NCI-H526 (cell line): ENCODE measurements around the gene EYS.
A peak's percentile ranks its signal among the peaks of the same experiment; 100 is the strongest.
"Not testable (repeated sequence)": the region's sequence is repeated elsewhere in the genome, so short reads cannot be mapped to it uniquely, and the experiment has no call there.

Experiments used
- DNase-seq, 2 experiments: peaks; one replicate each; lab custom pipeline; 2025; lab: John Stamatoyannopoulos, UW

The EYS gene

GRCh38 chr6:63819831-63820230 lies 1887.2 kb downstream of the EYS start:
- DNase-seq: no peak

- DNase-seq: no peak
Measured at GRCh38 chr6:63817492-63818050, 1889.5 kb downstream of the EYS start.

DNA sequence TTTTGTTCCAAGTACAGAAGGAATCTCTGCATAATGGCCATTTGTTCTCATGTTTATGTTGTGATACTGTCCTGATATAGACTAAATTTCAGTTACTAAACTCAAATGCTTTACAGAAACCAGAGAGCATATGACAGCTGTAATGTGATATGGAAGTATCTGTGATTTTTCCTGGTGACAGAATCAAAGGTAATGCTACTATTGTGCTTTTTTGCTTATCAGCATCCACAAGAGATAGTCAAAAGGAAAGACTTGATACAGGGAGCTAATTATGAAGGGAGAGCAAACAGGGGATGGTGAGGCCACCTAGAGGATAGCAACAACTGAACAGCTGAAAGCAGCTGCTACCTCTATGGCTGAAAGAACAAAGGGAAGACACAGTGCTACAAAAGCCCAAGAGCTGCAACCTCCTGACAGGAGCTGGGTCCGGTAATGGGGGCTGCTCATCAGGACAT lies 1890.0 kb downstream of the EYS start:
- peak in 1 of 2 experiments; percentile 2 for DNase-seq

DNA sequence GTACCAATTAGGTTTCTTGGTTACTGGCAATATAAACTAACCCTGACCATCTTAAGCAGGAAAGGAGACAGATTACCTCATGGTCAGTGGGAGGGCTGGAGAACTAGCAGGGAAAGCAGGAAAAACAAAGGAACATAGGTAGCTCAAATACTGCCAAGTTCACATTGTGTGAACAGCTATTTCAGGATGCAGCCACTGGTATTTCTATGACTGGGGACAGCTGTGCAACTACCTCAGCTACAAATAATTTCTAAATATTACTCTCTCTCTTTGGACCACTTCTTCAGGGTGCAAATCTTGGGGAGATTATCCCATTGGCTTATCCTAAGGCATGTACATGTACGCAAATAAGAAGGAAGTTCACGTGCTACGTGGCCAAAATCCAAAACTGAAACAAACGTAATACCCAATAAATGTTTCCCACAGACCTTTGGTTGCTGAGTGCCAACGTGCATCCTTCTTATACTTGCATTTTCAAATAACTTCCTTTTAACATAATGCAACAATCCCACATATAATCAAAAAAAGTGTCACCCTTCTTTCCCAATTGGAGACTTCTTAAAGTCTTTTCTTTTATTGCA lies 1890.5 kb downstream of the EYS start:
- no peak for DNase-seq

- no peak for DNase-seq
Measured at GRCh38 chr6:63814459-63814858, 1892.6 kb downstream of the EYS start.

- DNase-seq: peak in 1 of 2 experiments; percentile 5
Measured at GRCh38 chr6:63813566-63814120, 1893.4 kb downstream of the EYS start.

DNA sequence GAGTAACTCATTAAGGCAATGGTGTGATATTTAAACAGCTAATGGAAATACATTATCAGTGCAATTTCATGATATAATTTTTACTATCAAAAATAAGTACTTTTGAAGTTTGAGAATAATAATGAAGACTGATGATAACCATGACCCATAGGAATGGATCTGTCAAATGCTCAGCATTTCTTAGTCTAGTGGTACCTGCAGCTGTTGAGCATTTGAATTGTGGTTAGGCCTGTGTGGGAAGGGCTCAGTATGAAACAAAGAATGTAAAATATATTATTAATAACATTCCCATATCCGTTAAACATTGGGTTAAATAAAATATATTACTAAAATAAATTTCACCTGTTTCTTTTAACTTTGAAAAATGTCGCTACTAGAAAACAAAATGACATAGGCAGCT lies 1898.5 kb downstream of the EYS start:
- no peak for DNase-seq

GRCh38 chr6:63807056-63807455 lies 1900.0 kb downstream of the EYS start:
- no peak for DNase-seq

- no peak for DNase-seq
Measured at GRCh38 chr6:63806573-63806913, 1900.5 kb downstream of the EYS start.

DNA sequence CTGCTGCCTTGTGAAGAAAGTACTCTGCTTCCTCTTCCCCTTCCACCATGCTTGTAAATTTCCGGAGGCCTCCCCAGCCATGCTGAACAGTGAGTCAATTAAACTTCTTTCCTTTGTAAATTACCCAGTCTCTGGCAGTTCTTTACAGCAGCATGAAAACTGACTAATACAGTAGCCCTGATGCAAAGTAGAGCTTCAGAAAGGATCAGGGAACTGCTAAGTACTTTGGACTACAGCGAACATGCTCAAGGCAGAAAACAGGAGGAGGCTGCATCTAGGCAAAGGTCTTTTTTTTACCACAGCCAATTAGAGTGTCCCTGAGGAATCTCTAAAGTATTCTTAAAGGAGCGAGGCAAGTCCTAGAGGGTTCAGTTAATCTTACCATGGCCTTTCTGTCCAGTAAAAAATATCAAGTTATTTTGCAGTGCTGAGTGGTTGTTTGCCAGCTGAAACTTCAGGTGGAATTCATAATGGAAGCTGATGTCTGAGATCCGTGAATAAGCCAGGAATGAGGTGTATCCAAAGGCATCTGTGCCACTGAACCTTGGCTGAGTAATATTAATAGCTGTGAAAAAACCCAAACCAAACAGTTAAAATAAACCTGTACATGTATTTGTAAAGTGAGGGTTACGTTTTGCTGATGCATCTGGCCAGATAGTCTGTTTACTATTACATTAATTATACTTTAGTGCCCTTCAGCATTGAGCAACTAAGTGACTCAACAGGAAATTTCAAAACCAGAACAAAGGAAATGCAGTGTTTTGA lies 1901.0 kb downstream of the EYS start:
- no peak for DNase-seq

DNA sequence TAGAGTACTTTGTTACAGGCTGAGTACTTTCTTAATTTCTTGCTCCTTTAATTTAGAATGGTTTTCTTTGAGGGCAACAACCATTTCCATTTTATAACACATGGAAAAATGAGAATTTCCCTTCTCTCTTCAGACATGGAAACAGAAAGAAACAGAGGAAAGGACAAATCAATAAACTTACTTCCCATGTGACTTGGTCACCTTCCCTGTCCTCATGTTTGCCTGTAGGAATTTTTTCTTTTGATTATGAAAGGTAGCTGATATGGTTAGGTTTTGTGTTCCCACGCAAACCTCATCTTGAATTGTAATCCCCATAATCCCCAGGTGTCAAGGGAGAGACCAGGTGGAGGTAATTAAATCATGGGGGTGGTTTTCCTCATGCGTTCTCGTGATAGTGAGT lies 1901.7 kb downstream of the EYS start:
- no peak for DNase-seq

GRCh38 chr6:63804381-63804956 lies 1902.6 kb downstream of the EYS start:
- no peak for DNase-seq

GRCh38 chr6:63803371-63803770 lies 1903.7 kb downstream of the EYS start:
- DNase-seq: no peak

GRCh38 chr6:63802606-63803206 lies 1904.3 kb downstream of the EYS start:
- peak in 1 of 2 experiments; percentile 21 for DNase-seq

DNA sequence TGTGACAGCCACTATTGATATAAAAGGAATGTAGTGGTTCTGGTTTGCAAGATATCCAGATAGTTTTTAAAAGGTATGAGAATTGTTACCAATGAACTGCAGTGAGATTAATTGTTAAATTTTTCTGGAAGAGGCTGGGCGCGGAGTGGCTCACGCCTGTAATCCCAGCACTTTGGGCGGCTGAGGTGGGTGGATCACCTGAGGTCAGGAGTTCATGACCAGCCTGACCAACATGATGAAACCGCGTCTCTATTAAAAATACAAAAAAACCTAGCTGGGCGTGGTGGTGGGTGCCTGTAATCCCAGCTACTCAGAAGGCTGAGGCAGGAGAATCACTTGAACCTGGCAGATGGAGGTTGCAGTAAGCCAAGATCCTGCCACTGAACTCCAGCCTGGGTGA lies 1906.6 kb downstream of the EYS start:
- DNase-seq: not testable (repeated sequence)

DNA sequence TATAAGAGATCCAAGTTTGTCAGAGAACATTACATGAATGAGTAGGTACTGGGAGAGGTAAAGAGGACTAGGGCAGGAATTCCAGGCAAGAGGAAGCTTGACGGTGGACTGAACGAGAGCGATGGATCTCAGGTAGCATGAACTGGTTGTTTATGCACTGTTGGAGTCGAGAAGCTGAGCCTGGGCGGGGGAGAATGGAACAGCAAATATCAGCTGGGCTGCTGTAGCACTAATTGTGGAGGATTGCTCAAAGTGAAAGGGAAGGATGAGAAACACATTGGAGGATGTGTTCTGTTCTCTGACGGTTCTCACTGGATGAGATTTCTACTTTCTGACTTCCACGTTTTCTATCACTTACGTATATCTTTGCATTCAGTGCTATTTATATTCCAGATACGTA lies 1907.2 kb downstream of the EYS start:
- DNase-seq: no peak

- no peak for DNase-seq
Measured at GRCh38 chr6:63799313-63799712, 1907.7 kb downstream of the EYS start.

DNA sequence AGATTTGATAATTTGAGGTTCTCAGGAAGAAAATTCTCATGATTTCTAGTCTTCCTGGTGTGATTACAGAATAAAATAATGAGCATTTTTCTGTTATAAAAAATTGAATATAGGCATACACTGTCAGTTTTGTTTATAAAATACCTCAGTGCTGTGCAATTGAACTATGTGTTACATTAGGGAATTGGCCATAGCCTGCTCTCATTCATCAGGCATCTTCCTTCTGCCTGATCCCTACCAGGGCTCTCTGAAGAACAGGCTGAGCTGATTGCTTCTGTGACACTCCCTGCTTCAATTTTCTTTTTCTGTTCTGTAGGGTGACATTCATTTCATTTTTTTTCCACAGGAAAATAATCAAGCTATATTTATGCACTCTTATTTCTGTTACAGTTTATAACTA lies 1908.6 kb downstream of the EYS start:
- no peak for DNase-seq

GRCh38 chr6:63797721-63798120 lies 1909.3 kb downstream of the EYS start:
- DNase-seq: no peak

- no peak for DNase-seq
Measured at GRCh38 chr6:63795826-63796225, 1911.2 kb downstream of the EYS start.

GRCh38 chr6:63795006-63795405 lies 1912.0 kb downstream of the EYS start:
- DNase-seq: no peak

DNA sequence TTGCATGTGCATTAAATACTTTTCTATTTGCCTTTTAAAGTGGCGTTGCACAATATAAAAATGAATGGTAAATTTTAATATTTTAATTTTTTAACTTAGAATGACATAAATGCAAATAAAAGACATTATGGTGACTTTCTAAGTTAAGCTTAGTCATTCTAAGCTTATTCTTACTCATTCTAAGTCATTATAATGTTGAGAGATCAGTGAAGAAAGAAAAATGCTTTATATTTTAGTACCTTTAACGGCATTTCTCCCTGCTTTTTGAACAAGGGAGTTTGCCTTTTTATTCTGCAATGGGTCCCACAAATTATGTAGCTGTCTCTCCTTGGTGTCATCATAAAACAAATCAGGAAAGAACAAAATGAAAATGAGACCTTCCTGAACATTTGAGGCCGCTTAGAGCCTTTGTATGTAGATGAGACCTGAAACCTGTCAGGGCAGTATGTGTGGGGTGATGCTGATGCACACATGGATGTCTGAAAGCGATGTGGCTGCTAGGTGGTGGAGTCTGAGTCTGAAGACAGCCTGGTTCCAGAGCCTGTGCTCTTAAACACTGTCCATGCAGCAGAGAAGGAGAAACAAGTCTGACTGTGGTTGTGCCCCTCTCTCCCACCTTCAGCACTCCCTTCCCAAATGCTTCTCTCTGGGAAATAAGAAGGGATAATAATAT lies 1913.4 kb downstream of the EYS start:
- DNase-seq: no peak
